HG03575 (cell line): Measurements from ENCODE around the gene GPR6.

Experiments
- ATAC-seq: cut with Tn5 transposase; IDR thresholded peaks from one replicate; pipeline ENCODE4 v1.9.1; 2021; ENCODE audit not compliant: unreplicated experiment, insufficient number of reproducible peaks, low FRiP score; ENCODE audit errors: extremely low read depth

GPR6 gene

DNA sequence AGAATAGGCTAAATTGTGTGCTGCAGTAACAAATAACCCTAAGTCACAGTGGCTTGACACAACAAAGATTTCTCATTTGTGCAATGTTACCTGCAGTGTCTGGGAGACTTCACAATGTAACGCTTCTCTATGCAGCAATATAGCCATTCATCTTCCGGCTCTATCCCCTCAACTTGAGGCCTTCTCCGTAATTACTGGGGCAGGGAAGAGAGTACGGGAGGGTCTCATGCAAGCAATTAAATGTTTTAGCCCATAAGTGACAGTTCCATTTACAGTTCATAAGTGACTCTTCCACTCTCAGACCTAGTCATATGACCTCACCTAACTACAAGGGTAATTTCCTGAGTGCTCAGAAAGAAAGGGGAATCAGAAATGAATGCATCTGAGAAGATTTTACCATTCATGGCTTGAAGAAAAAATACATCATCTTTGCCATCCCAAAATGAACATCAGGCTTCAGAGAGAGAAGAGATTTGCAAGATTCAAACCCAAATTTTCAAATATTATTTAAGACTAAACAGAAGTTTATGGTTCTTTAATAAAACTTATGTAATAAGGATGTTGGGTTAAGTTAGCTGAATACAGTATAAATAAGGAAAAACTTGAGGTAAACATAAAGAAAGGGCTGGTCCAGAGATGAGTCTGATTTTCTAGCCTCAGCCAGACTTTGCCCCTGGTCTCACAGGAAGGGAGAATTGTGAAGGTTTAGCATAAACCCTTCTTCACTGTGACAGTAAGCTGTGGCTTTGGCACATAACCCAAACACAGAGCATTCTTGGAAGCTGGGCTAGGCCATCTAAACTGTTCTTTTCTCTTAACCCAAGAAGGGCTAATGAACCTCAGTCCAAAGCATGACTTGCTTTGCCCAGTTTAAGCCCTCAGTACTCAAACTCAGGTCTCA, 13.3 kb downstream of the GPR6 start:
- ATAC-seq: no peak

DNA sequence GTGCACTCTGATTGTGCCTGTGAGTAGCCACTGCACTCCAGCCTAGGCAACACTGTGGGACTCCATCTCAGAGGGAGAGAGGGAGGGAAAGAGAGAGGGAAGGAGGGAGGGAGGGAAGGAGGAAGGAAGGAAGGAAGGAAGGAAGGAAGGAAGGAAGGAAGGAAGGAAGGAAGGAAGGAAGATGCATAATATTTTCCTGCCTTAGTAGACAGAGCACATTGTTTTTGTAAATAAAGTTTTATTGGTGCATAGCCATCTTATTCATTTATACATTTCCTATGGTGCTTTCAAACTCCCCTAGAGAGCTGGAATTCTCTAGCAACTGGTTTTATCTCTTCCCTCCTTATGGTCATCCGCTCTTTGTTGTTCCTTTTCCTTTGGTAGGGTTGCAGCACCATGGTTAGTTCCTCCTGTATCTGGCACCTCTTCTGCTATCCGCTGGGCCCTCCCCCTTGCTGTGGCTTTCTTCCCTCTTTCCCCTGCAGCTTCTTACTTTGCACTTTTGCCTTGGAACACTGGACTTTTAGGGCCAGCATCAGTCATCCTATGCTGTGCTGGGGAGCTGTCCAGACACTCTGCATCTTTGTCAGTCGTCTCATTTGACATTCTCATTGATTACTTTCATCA, 20.2 kb downstream of the GPR6 start:
- no peak for ATAC-seq

DNA sequence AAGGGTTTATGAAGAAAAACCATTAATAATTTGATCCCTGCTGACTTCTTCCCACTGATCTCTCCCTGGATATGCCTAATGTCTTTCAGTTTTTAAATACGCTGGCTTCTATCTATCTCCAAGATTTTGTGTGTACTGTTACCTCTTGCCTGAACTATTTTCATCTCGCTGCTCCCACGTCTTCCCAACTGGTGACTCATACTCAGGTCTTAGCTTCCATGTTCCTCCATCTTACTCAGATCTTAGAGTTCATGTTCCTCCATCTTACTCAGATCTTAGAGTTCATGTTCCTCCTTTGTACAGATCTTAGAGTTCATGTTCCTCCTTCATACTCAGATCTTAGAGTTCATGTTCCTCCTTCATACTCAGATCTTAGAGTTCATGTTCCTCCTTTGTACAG, 21.6 kb downstream of the GPR6 start:
- no peak for ATAC-seq

GRCh38 chr6:110002676-110003075, 24.6 kb downstream of the GPR6 start:
- ATAC-seq: no peak

DNA sequence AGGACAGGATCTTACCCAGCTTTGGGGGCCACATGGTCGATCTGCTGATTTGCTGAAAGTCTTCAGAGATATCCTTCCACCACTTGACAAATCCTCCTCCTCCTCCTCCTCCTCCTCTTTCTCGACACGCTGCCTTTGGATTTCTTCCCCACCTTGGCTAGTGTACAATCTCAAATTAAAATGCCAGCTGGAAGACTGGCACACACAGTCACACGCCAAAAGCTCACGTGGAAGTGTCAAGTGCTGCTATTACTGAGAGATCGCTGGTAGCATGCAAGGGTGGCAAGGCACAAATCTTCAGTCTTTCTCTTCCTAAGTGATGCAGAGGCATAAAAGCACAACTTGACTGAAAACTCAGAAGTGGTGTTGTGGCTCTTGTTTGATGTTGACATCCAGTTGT, 35.3 kb downstream of the GPR6 start:
- ATAC-seq: no peak

DNA sequence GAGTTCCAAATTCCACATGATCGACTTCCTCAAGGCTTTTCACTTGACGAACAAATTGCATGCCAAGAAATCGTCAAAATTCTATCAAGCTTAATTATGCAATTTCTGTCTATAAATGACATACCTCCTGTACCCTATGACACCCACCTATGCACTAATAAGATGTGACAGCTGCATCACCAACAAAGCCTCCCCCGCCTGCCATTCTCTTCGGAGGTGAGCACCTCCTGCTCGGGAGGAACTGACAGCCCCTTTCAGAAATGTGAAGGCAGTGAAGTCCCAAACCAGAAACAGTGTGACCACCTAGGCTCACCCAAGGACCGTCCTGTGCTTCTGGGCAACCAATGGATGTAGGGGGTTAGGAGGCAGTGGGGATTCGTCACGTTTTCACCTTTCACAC, 37.1 kb downstream of the GPR6 start:
- ATAC-seq: no peak

DNA sequence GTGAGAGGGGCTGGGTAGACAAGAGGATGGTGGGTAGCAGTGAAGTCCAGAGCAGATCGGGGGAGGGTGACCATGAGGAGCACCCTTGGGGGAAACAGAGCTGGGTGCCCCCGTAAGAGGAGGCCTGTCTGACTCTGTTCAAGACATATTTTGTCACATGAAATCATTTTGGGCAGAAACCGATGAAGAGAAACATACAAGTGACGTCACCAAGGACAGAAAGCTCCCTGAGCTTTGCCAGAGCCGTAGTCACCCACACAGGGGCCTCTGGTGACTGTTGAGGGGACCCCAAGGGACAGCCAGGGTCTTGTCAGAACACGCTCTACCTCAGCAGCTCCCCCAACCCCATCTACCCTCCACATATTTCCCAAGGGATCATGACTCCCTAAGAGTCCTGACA, 39.2 kb downstream of the GPR6 start:
- ATAC-seq: no peak

- no peak for ATAC-seq
These were observed 39.8 kb downstream of the GPR6 start for GRCh38 chr6:110017946-110018345.

GRCh38 chr6:110018486-110018885, 40.4 kb downstream of the GPR6 start:
- no peak for ATAC-seq

DNA sequence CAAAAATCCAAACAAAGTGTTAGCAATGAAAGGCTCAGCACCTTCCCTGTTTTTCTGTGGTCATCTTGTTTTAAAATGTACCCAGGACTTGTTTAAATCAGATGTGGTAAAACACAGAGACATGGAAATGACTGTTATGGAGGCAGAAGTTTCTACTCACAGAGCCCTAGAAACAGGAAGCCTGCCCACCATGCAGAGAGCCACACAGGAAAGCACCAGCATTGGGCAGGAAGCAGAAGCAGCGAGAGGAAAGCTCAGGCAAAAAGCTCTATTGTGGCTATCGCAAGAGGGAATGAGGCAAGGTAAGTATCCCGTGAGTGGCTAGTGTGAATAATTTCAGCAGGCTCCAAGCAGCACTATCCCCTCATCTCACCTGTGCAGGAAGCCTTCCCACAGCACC, 42.8 kb downstream of the GPR6 start:
- ATAC-seq: no peak

DNA sequence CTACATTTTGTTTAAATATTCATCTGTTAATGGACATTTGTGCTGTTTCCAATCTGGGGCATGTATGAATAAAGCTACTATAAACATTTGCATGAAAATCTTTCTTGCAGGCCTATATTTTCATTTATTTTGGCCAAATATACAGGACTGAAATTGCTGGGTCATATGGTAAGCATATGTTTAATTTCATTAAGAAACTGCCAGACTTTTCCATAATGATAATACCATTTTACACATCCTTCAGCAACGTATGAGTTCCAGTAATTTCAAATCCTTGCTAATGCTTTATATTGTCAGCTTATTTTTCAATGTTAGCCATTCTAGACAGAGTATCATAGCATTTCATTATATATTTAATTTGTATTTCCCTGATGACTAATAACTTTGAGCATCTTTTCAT, 51.0 kb downstream of the GPR6 start:
- ATAC-seq: no peak
